ENCODE data around the gene OAS1.

The OAS1 gene

DNA sequence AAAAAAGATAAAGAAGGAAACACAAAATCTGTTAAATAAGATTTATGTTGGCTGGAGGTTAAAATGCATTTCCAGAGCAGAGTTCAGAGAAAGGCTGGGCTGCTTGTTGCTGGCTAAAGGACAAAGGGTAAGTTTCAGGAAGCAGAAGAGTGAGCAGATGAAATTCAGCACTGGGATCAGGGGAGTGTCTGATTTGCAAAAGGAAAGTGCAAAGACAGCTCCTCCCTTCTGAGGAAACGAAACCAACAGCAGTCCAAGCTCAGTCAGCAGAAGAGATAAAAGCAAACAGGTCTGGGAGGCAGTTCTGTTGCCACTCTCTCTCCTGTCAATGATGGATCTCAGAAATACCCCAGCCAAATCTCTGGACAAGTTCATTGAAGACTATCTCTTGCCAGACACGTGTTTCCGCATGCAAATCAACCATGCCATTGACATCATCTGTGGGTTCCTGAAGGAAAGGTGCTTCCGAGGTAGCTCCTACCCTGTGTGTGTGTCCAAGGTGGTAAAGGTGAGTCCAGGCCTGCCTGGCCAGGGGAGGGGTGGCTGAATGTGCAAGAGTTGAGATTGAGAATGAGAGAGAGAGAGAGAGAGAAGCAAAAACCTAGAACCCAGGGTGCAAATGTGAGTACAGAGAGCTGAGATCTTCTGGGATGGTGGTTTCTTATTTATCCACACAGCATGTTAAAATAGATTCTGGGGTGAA lies at the start of gene OAS1:
OAS1 (plus strand) TSS at position 251 of the 703 bp plus-strand sequence; CDS start at position 329, 78 bp downstream.
- intact Hi-C loops (cut with DNase I): no loop called here
- DNase-seq: no peak

DNA sequence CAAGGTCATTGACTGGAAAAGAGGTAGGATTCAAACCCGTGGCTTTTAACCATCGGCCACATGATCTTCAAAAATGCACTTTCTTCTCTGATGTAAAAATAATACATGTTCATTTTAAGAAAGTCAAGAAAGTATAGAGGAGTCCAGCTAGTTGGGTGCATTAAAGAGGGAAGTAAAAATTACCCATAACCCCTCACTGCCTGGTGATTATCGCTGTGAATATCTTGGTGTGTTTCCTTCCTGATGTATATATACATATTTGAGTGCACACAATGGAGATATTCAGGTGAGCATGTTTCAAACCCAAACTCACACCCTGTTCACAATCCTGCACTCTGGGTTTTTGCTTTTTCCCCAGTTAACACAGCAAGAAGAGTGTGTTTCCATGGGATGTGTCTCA lies 47.5 kb upstream of the OAS1 start:
- DNase-seq: no peak
- intact Hi-C loops (cut with DNase I): no loop called here

DNA sequence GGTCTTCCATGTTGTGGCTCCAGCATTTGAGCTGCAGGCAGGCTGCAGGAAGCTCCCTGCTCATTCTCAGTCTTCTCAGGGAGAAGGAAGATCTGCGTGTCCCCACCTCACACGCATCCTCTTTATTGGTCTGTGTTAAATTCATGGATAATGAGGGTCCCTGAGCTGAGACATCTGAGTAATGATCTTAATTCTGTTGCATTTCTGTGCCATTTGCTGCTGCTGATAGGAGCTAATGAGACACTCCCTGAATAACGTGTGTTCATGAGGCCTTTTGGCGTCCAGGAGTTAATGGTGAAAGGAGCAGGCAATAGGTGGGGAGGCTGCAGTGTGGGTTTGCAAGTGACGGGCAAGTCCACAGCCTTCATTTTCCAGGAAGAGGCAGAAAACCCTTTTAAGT lies 46.6 kb upstream of the OAS1 start:
- intact Hi-C loops (cut with DNase I): no loop called here
- DNase-seq: no peak

GRCh38 chr12:112861284-112861683 lies 45.5 kb upstream of the OAS1 start:
- DNase-seq: no peak
- intact Hi-C loops (cut with DNase I): no loop called here

DNA sequence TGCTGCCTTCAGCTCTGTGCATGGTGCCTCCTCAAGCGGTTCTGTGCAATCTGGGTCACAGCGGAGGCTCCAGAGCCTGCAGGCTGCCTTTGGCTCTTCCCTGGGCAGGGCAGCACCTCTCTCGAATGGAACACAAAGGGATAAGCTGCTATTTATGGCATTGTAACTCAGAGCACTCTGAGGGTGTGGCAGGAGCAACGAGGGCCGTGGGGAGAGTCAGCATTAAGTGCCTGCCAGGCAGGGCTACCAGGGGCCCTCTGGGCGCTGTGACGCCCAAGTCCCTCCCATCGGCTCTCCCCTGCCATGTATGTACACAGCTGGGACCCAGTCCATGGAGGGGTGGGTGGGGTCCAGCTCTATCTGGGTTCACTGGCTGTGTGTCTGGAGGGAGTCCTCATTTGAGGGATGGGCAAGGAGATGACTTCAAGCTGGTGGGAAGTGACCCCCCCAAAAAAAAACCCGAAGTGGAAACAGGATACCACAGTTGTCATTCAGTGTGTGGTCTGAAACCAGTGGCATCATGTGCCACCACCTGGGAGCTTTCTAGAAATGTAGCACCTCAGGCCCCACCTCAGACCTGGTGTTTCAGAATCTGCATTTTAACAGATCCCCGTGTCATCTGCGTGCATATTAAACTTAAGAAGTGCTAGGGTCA lies 44.0 kb upstream of the OAS1 start:
- DNase-seq: no peak
- intact Hi-C loops (cut with DNase I): no loop called here

DNA sequence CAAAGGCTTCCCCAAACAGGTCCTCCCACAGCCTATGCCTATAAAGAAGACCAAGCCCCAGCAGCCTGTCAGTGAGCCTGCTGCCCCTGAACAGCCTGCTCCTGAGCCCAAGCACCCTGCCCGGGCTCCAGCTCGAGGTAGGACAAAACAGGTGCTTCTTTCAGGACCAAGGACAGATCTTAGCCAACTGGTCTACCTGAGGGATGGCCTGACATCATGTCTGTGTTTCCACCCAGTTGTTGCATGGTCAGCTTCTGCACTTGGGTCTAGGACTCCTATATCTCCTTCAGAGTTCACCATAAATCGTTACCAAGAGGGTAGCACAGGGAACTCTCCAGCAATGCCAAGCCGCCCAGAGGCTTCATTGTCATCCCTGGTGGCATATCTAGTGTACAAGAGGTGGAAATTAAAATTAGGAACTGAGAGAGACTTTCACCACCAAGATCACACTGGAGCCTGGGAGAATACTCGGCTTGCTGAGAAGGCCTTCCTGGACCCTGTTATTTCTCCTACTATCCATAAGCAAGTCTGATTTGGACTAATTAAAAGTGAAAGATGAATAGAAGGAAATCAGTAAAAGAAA lies 38.2 kb upstream of the OAS1 start:
- intact Hi-C loops (cut with DNase I): no loop called here
- no peak for DNase-seq

GRCh38 chr12:112869091-112869490 lies 37.7 kb upstream of the OAS1 start:
- DNase-seq: no peak
- intact Hi-C loops (cut with DNase I): no loop called here

GRCh38 chr12:112869778-112870177 lies 37.0 kb upstream of the OAS1 start:
- intact Hi-C loops (cut with DNase I): no loop called here
- no peak for DNase-seq

- DNase-seq: no peak
- intact Hi-C loops (cut with DNase I): no loop called here
Observed at GRCh38 chr12:112870267-112870980, 36.3 kb upstream of the OAS1 start.

- intact Hi-C loops (cut with DNase I): no loop called here
- no peak for DNase-seq
Observed at GRCh38 chr12:112875608-112876007, 31.2 kb upstream of the OAS1 start.

DNA sequence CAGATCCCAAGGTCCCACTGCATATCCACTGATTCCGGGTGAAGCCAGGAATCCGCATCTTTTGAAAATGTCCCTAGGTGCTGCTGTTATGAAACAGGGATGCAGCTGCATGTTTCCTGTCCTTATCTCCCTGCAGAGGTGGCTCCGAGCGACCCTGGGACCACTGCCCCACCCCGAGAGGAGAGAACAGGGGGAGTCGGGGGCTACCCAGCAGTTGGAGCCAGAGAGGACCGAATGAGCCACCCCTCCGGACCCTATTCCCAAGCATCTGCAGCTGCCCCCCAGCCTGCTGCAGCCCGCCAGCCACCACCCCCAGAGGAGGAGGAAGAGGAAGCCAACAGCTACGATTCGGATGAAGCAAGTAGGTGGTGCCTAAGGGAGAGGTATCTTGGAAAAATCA lies 30.3 kb upstream of the OAS1 start:
- intact Hi-C loops (cut with DNase I): no loop called here
- no peak for DNase-seq

- intact Hi-C loops (cut with DNase I): no loop called here
- no peak for DNase-seq
Observed at GRCh38 chr12:112877006-112877405, 29.8 kb upstream of the OAS1 start.

GRCh38 chr12:112878488-112878887 lies 28.3 kb upstream of the OAS1 start:
- no peak for DNase-seq

DNA sequence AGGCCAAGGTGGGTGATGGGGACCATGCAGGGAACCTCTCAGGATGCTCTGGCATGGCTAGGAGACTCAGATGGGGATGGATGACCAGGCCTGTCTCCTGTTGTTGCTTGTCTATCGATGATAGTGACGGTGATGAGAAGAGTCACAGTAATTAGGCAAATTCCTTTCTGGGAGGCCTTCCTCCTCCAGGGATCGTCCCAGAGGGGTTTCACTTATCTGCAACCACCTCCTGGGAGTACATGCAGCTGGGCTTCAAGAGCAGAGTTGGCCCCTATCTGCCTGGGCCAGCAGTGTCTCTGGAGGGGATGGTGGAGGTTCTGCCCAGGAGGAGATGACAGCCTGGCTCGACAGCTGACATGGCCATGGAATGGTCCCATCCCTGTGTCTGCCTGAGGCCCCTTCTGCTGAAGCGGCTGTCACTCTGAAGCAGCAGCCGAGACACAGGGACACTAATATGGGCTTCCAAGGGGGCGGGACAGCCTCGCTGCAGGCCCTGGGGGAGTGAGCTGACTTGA lies 27.5 kb upstream of the OAS1 start:
- no peak for DNase-seq
- intact Hi-C loops (cut with DNase I): no loop called here

More at GRCh38 chr12:112878488-112878887, 28.3 kb upstream of the OAS1 start:
- intact Hi-C loops (cut with DNase I): no loop called here

DNA sequence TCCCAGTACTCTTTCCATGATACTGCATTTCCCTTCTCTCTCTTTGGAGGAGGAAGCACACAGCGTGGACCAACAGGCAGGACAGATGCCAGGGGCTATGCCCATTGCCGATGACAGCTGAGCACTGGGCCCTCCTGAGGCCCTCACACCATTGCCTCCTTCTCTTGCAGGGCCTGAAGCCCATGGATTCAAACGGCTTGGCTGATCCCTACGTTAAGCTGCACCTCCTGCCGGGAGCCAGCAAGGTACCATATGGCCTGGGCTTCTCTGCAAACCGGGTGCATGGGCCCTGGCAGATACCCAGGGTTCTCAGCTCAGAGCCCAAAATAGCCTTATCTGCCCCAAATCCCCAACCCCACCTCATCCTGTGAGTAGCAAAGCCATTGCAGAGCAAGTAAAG lies 25.2 kb upstream of the OAS1 start:
- DNase-seq: no peak
- intact Hi-C loops (cut with DNase I): no loop called here

- DNase-seq: no peak
- intact Hi-C loops (cut with DNase I): no loop called here
Observed at GRCh38 chr12:112885236-112885635, 21.5 kb upstream of the OAS1 start.

DNA sequence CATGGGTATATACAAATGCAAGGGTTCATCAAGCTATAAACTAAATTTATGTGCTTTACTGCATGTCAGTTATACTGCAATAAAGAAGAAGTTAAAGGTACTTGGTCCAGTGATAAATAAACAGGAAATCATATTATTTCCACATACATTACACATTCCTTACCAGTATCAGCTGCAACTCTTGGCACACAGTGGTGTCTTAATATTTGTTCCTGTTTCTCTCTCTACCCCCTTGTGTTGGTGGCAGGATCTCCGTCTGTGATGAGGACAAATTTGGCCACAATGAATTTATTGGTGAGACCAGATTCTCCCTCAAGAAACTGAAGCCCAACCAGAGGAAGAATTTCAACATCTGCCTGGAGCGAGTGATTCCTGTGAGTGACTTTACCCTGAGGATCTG lies 19.2 kb upstream of the OAS1 start:
- intact Hi-C loops (cut with DNase I): no loop called here
- no peak for DNase-seq

- DNase-seq: peak in 1 of 10 donors; percentile 47
- intact Hi-C loops (cut with DNase I): no loop called here
Observed at GRCh38 chr12:112891093-112892024, 15.4 kb upstream of the OAS1 start.

DNA sequence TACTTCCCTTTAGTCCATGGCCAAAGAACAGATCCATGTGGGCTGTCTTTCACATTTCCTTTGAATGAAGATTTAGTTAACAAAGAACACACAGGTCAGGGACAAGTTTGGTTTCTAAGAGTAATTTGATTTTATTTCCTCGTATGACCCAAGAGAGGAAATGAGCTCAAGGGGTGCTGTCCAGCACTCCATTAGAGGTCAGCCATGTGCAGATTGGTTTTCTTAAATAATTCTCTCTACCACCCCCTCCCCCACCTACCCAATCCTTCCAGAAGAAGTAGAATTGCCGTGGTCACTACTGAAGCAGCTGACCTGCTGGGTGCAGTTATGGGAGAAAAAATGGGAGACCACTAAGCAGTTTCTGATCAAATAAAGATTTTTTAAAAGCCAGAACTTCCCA lies 13.9 kb upstream of the OAS1 start:
- intact Hi-C loops (cut with DNase I): no loop called here
- no peak for DNase-seq

GRCh38 chr12:112894128-112894527 lies 12.6 kb upstream of the OAS1 start:
- DNase-seq: no peak
- intact Hi-C loops (cut with DNase I): no loop called here
